ENCODE measurements around the gene KAZN. TPM values are rescaled to one million over a fixed set of nuclear protein-coding genes. Genes with fewer than 3 reads are reported as not detected.

KAZN gene
- total RNA-seq, 2 experiments from 2014 or later = 0.22 to 0.55 TPM

DNA sequence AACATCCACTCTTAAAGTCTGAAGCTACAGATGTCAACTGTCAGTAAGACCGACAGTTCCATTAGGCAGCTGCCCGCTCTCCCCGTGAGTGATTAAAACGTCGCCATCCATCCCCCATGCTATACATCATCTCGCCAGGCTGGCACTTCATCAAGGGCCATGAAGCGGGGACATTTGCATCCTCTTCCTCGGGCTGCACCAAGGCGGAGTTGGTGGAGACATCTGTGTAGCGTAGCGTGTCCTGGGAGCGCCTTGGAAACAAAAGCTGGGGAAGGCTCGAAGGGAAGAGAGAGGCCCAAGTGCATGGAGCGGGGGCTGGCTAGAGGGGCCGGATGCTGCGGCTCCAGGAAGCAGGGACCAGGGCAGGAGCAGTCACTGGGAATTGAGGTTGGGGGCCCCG, 250.1 kb downstream of the KAZN start:
- ChIA-PET CTCF (no interaction called here), POLR2A (no interaction called here)
- peaks cover 1% of the 10 kb centered on the region for H3K27me3 Mint-ChIP-seq
- H3K4me3 ChIP-seq (ENCODE audit: low read length) = no peak overlapping the region
- no peak overlapping the region for H3K27ac Mint-ChIP-seq
- H3K4me1 Mint-ChIP-seq (ENCODE audit: low read depth) = no peaks in the 10 kb centered on the region
- DNase-seq (no peak), ATAC-seq (ENCODE audit: poor library complexity) (no peak)
- intact Hi-C loops (cut with DNase I, micrococcal nuclease) = no loop called here
- H3K27me3 ChIP-seq (ENCODE audit: control insufficient read depth in 1 of 2, insufficient read depth in 2 of 2, low read length in 2 of 2) = peaks cover 2 to 3% of the 10 kb centered on the region in 2 experiments
- TF ChIP-seq, protein P1, sequence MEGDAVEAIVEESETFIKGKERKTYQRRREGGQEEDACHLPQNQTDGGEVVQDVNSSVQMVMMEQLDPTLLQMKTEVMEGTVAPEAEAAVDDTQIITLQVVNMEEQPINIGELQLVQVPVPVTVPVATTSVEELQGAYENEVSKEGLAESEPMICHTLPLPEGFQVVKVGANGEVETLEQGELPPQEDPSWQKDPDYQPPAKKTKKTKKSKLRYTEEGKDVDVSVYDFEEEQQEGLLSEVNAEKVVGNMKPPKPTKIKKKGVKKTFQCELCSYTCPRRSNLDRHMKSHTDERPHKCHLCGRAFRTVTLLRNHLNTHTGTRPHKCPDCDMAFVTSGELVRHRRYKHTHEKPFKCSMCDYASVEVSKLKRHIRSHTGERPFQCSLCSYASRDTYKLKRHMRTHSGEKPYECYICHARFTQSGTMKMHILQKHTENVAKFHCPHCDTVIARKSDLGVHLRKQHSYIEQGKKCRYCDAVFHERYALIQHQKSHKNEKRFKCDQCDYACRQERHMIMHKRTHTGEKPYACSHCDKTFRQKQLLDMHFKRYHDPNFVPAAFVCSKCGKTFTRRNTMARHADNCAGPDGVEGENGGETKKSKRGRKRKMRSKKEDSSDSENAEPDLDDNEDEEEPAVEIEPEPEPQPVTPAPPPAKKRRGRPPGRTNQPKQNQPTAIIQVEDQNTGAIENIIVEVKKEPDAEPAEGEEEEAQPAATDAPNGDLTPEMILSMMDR (IDR thresholded peaks at IDR 0.05) = no peak
- no peaks in the 10 kb centered on the region for H3K4me1 ChIP-seq (ENCODE audit: insufficient read depth, low read length)
- no peak overlapping the region for H3K27ac ChIP-seq (ENCODE audit: low read depth in 1 of 2, low read length in 2 of 2)
- H3K9me3 ChIP-seq (ENCODE audit: control insufficient read depth in 1 of 2, insufficient read depth in 1 of 2, low read length in 2 of 2) = peaks cover 0 to 5% of the 10 kb centered on the region in 2 experiments
- no peaks in the 10 kb centered on the region for H3K9me3 Mint-ChIP-seq
- no peaks in the 10 kb centered on the region for H3K36me3 Mint-ChIP-seq (ENCODE audit: low read depth)
- H3K36me3 ChIP-seq (ENCODE audit: insufficient read depth, low read length) = no peaks in the 10 kb centered on the region
- H3K4me3 Mint-ChIP-seq = no peak overlapping the region

DNA sequence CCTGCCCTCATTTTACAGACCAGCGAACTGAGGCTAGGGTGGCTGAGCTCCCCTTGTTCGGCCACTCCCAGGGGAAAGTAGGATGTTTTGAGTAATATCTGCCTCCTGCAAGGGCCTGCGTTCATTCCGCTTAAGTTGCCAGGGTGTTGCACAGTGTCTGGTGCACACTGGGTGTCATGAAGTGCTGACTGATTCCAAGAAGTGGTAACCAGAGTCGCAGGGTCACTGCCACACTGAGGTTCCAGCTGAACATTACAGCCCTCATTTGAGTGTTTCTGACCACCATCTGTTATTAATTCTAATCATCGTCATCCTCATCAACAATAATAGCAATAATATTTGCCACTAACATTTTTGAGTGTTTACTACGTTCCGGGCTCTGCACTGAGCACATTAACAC, 250.6 kb downstream of the KAZN start:
- DNase-seq = no peak
- Mint-ChIP-seq H3K4me3 (no peak overlapping the region), H3K27ac (no peak overlapping the region), H3K36me3 (ENCODE audit: low read depth) (no peaks in the 10 kb centered on the region), H3K4me1 (ENCODE audit: low read depth) (no peaks in the 10 kb centered on the region), H3K9me3 (no peaks in the 10 kb centered on the region), H3K27me3 (peaks cover 4% of the 10 kb centered on the region)
- Histone ChIP-seq H3K27ac (ENCODE audit: low read depth in 1 of 2, low read length in 2 of 2) (no peak overlapping the region), H3K27me3 (ENCODE audit: control insufficient read depth in 1 of 2, insufficient read depth in 2 of 2, low read length in 2 of 2) (peaks cover 2 to 3% of the 10 kb centered on the region in 2 experiments), H3K4me3 (ENCODE audit: low read length) (no peak overlapping the region), H3K4me1 (ENCODE audit: insufficient read depth, low read length) (no peaks in the 10 kb centered on the region), H3K9me3 (ENCODE audit: control insufficient read depth in 1 of 2, insufficient read depth in 1 of 2, low read length in 2 of 2) (peaks cover 0 to 4% of the 10 kb centered on the region in 2 experiments), H3K36me3 (ENCODE audit: insufficient read depth, low read length) (no peaks in the 10 kb centered on the region)
- ChIA-PET CTCF (no interaction called here), POLR2A (no interaction called here)
- no peak for ATAC-seq (ENCODE audit: poor library complexity)
- intact Hi-C loops (cut with DNase I, micrococcal nuclease) = no loop called here
- TF ChIP-seq, protein P1 (IDR thresholded peaks at IDR 0.05) = no peak

DNA sequence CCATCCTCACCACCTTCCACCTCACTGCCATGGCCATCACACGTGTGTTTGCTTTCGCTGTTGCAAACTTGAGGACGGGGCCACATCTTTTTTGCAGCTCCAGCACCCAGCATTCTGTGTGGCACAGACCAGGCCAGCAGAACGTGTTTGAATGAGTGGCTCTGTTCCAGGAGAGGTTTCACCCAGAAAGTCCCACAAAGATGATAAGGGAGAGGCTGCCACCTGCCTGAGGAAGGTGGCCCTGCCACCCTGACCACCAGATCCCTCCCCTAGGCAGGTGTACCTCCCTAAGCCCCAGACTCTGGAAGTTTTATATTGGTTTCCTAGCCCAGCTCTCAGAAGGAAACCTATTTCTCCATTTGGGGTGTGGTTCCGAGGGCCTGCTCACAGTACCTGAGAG, 252.1 kb downstream of the KAZN start:
- Histone ChIP-seq H3K27me3 (ENCODE audit: control insufficient read depth in 1 of 2, insufficient read depth in 2 of 2, low read length in 2 of 2) (peaks cover 0 to 2% of the 10 kb centered on the region in 2 experiments), H3K9me3 (ENCODE audit: control insufficient read depth in 1 of 2, insufficient read depth in 1 of 2, low read length in 2 of 2) (peaks cover 0 to 4% of the 10 kb centered on the region in 2 experiments), H3K36me3 (ENCODE audit: insufficient read depth, low read length) (no peaks in the 10 kb centered on the region), H3K27ac (ENCODE audit: low read depth in 1 of 2, low read length in 2 of 2) (no peak overlapping the region), H3K4me3 (ENCODE audit: low read length) (no peak overlapping the region), H3K4me1 (ENCODE audit: insufficient read depth, low read length) (no peaks in the 10 kb centered on the region)
- ChIA-PET POLR2A (no interaction called here), CTCF (no interaction called here)
- DNase-seq (no peak), ATAC-seq (ENCODE audit: poor library complexity) (no peak)
- no peaks in the 10 kb centered on the region for H3K9me3 Mint-ChIP-seq
- no peaks in the 10 kb centered on the region for H3K4me1 Mint-ChIP-seq (ENCODE audit: low read depth)
- TF ChIP-seq, protein P1 (IDR thresholded peaks at IDR 0.05) = no peak
- no peak overlapping the region for H3K4me3 Mint-ChIP-seq
- no peak overlapping the region for H3K27ac Mint-ChIP-seq
- peaks cover 4% of the 10 kb centered on the region for H3K27me3 Mint-ChIP-seq
- no peaks in the 10 kb centered on the region for H3K36me3 Mint-ChIP-seq (ENCODE audit: low read depth)
- intact Hi-C loops (cut with DNase I, micrococcal nuclease) = no loop called here

All from CD4-positive, alpha-beta T cell (primary cell).